HG02981 (cell line): ENCODE results near the gene ZFAND2A.
"Not testable (repeated sequence)": the region's sequence is repeated elsewhere in the genome, so short reads cannot be mapped to it uniquely, and the experiment has no call there.

Experiments used
- ATAC-seq: cut with Tn5 transposase; IDR thresholded peaks from one replicate; pipeline ENCODE4 v1.9.1; 2021; ENCODE audit warnings: mild to moderate bottlenecking, moderate library complexity; ENCODE audit not compliant: unreplicated experiment

The ZFAND2A gene

DNA sequence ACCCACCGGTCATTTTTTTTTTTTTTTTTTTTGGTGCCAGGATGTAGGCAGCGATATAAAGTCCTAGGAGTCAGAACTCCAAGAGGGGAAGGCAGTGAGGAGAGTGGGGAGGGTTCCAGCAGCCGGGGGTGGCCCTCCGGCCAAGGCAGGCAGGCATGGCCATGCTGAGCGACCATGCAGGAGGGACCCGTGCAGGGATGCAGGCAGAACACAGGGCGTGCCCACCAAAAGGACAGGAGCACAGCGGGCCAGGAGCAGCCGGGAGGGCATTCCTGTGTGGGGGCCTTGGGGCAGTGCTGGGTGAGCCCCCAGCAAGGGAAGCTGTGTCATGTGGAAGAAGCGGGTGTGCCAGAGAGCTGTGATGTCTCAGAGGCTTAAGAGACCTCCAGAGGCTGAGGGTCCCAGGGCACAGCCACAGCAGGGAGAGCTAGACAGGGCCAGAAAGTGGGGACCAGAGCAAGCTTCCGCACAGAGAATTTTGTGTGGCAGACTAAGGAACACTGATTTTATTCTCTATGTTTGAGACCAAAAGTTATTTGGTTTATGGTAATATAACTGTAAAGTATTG lies 5.7 kb downstream of the ZFAND2A start:
- ATAC-seq: no peak

DNA sequence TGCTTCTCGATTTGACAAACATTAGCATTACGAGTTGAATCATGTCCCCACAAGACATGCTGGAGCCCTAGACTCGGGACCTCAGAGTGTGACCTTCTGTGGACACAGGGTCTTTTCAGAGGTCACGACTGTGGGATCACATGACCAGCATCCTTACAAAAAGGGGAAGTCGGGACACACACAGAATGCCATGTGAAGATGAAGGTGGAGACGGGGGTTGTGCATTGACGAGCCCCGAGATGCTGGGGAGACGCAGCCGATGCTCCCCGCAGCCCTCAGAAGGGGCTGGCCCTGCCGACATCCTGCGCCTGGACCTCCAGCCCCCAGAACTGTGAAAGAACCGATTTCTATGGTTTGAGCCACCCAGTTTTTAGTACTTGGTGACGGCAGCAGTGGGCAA lies 7.5 kb downstream of the ZFAND2A start:
- no peak for ATAC-seq

DNA sequence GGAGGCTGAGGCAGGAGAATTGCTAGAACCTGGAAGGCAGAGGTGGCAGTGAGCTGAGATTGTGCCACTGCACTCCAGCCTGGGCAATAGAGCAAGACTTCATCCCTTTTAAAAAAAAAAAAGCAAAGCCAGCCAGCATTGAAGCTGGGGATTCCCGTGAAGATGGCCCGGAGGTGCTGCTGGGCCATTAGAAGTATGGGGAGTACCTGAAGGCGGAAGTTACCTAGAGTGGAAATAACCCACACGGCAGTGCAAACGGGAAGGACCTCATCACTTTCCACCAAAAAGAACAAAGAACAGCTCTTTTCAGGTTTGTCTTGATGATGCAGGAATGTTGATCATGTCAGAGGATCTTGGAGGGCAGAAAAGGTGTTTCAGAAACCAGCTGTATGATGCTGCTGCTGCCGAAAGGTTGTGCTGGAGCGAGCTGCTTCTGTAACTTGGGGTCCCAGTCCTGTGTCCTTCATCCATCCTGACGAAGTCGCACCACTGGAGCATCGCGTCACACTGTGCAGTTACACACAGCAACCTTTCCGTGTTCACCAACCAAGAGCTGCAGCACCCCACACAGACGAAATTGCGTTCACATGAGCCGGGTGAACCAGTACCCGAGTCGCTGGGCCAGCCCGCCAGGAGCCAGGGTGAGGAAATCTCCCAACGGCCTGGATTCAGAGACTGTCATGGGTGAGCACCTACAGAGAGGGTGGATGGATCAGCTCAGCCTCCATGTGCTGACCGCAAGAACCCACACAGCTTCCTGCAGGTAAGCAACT lies 8.2 kb downstream of the ZFAND2A start:
- no peak for ATAC-seq

DNA sequence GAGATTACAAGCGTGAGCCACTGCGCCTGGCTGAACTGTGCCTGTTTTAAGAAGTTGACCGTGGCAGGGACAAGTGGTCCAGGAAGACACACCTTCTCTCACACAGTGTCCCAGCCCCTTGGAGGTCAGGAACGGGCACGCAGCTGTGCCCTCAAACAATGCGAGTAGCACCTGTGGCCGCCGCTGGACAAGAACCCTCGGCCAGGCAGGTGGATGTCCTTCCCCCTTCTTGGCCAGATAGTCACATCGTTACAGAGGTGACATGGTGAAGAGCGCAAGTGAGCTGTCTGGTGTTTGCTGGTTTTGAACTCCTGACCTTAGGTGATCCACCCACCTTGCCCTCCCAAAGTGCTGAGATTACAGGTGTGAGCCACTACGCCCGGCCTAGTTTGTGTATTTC lies 8.8 kb downstream of the ZFAND2A start:
- no peak for ATAC-seq

DNA sequence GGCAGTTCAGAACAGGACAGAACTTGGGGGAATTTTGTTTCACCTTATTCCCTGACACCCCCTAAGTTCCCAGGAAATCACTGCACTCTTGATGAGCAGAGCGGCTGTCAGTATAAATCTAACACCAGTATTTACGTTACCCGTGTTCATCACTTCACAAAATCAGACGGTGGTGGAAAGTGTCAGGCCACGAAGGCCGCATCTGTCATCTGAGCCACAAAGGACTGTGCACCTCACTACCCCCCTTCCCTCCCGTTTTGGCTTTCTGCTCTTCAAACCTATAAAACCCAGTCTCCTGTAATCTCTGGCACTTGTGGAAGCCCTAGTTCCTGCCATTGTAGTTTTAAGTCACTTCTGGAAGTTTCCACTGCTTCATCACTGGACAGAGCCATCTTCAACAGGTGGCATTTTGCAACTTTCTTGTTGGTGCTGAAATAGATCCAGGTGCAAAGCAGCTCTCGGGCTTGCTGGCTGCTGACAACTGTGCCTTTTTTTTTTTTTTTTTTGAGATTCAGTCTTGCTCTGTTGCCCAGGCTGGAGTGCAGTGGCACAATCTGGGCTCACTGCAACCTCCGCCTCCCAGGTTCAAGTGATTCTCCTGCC lies 9.5 kb downstream of the ZFAND2A start:
- no peak for ATAC-seq

DNA sequence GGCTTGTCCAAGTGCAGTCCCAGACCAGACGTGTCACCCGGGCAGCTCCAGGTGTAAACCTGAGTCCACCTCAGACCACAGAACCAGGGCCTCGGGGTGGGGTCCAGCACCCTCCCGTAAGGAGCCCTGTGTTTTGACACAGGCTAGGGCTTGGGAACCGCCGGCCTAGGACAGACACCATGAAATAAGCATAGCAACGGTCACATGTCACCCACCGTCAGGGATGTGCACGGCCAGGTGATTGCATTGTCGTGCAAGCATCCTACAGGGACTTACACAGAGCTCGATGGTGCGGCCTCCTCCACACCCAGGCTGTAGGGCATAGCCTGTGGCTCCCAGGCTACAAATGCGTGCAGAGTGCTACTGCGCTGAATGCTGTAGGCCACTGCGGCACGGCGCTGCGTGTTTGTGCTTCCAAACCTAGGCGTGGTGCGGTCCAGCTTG lies 10.6 kb downstream of the ZFAND2A start:
- no peak for ATAC-seq

DNA sequence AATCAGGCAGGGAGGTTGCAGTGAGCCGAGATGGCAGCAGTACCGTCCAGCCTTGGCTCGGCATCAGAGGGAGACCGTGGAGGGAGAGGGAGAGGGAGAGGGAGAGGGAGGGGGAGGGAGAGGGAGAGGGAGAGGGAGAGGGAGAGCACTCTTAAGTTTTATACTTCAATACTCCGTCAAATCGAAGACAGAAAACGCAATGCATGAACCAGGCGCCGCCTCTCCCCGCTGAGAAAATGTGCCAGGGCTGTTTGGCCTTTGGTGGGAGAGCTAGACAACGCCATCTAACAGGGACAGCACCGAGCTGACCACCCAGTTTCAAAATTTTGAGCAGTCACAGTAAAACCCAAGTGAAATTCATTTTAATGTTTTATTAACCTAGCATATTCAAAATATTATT lies 12.1 kb downstream of the ZFAND2A start:
- ATAC-seq: not testable (repeated sequence)

DNA sequence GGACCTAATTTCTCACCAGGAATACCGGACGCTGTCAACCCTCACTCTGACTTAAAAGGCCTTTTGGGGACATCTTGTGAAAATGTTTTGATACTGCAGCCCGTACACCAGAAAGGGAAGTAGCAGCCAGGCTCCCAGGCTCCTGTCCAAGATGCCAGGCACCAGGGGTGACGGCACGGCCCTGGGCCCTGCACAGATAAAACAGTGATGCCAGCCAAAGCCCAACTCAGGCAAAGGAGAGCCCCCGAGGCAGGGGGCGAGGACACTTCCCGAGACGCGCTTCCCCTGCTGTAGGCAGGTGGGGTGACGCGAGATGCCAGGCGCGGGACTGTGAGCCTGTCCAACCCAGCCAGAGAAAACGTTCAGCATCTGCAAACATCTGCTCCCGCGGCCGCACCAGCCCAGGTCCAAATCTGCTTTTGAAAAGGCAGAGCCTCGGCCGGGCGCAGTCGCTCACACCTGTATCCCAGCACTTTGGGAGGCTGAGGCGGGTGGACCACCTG lies 15.7 kb downstream of the ZFAND2A start:
- ATAC-seq: no peak

DNA sequence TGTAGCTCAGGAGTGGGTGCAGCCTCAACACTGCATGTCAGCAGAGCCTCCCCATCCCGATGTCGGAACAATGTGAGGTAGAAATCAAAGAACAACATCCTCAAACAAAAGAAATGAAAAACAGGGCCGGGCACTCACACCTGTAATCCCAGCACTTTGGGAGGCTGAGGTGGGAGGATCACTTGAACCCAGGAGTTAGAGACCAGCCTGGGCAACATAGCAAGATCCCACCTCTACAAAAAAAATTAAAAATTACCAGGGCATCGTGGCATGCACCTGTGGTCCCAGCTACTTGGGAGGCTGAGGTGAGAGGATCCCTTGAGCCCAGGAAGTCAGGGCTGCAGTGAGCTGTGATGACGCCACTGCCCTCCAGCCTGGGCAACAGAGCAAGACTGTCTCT lies 17.0 kb downstream of the ZFAND2A start:
- not testable (repeated sequence) for ATAC-seq

DNA sequence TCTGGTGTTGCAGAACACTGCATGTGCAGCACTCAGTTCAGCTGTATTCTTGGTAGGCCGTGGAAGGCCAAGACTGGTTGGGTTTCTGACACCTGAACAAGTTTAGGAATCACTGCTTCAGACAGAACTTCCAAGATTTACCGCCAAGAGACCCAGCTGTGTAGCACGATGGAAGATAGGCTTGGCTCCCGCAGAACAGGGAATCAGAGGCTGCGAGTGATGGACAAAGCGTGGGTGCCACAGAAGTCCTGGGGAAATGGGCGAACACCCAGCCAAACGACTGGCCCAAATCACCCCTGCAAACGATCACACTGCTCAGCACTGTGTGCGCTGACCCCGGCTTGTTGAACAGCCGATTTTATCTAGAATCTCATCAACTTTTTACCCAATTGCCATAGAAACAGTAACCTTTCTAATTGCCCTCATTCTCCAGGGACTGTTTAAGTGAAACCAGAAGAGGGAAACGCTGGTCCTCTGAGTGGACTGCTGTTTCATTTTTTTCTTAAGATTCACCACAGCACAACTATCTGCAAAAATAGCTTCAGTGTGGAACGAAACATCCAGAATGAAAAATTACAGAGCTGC lies 17.9 kb downstream of the ZFAND2A start:
- no peak for ATAC-seq

DNA sequence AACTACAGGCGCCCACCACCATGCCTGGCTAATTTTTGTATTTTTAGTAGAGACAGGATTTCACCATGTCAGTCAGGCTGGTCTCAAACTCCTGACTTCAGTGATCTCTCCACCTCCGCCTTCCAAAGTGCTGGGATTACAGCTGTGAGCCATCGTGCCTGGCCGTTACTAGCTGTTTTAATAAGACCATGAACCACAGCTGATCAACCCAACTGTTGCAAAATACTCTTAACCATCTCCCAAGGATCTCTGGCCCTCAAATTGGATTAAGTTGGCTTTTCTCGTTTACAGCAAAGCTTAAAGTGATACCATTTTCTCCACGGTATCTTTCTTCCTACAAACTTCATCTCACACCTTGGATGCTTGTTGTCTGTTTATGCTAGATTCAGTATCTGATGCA lies 18.3 kb downstream of the ZFAND2A start:
- ATAC-seq: no peak

DNA sequence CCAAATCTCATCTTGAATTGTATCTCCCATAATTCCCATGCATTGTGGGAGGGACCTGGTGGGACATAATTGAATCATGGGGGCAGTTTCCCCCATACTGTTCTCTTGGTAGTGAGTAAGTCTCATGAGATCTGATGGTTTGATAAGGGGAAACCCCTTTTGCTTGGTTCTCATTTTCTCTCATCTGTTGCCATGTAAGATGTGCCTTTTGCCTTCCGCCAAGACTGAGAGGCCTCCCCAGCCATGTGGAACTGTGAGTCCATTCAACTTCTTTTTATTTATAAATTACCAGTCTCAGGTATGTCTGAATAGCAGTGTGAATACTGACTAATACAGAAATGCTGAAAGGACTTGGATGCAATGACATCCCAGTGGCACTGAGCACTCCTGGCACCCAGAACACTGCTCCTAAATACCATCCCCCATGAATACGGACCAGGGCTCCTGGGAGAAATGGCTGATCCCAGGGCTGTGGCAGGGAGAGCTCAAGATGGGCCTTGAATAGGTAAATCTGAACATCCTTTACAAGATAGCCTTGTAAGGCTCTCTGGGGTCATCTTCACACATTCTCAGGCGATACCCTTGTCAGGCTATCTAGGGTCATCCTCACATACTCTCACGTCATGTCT lies 19.4 kb downstream of the ZFAND2A start:
- no peak for ATAC-seq

DNA sequence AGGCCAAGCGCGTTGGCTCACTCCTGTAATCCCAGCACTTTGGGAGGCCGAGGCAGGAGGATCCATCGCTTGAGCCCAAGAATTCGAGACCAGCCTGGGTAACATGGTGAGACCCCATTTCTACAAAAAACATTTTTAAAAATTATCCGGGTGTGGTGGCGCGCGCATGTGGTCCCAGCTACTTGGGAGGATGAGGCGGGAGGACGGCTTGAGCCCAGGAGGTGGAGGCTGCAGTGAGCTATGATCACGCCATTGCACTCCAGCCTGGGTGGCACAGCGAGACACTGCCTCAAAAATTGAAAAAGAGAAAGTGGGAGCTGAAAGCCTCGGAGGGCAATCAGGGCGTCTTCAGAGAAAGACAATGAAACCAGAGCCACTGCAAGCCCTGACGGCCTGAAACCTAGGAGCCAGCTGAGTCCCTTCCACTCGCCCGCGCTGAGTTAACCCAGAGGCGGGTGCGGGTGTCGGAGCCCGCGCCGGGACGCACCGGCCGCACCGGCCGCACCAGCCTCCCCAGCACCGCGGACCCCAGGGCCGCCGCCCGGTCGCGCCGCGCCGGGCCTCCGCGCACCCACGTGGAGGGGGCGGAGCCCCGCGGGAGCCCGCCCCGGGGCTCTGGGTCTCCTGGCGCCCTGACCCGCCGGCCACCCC lies 22.4 kb downstream of the ZFAND2A start:
- peak; percentile 63 for ATAC-seq

DNA sequence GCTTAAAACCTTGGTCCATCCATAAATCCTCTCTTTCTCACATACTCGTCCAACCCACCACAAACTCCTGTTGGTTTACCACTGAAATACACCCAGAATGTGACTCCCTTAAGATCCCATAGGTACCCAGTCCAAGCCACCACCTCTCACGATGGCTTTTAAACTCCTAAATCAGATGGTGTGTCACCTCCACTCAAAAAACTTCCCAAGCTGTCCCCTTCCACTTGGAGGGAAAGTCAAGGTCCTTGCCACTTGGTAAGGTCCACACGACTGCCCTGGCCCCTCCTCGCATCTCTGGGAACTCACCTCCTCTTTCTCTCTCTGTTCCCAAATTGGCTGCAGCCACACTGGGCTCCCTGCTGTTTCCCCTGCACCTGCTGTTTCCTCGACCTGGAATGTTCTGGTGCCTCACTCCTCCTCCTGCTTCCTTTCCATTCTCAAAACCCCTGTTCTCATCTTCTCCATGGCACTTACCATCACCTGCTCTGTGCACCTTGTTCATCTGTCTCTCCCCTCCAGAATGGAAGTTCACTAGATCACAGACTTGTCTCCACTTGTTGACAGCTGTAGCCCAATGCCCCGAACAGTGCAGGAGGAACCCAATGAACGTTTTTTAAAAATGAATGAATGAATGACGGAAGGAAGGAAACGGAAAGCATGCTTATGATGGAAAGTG lies 23.0 kb downstream of the ZFAND2A start:
- ATAC-seq: no peak

DNA sequence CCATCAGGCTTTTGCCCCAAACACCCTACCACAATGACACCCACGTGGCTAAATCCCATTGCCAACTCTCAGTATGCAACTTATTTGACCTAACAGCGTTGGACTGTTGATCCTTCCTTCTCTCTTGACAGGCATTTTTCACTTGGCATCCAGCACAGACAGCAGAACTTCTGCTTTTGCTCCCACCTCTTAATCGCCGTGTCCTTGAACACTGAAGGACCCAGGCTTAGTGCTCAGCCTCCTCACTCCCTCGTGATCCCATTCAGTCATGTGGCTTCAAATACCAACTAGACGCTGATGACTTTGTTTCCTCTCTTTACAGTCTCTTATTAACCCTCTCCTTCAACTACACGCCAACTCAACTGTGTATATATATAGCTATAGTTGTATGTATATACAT lies 25.0 kb downstream of the ZFAND2A start:
- no peak for ATAC-seq

DNA sequence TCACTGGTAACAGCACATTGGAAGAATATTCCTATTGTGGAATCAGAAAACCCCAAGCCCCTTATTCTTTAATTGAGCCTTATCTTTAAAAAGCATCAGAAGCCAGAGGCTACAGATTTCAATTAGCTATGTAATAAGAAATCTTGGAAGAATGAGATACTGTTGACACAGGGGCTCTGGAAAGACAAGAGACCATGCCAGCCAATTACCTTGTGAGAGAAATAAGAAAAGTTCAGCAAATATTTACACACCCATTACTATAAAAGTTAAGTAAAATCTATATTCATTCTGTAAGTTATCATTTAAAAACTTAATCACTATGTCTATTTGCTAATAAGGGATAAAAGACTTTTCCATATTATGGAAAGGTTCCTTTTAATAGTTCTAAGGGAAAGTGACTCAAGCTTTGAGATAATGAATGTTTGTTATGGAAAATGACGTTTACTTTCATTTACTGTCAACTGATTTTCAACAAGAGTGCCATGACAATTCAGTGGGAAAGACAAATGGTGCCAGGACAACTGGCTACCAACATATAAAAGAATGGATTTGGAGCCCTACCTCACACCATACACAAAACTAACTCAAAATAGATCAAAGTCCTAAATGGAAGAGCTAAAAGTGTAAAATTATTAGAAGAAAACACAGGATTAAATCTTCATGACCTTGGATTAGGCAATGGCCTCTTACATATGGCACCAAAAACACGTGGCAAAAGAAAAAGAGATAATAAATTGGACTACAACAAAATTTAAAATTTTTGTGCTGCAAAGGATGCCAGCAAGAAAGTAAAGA lies 28.3 kb downstream of the ZFAND2A start:
- no peak for ATAC-seq

DNA sequence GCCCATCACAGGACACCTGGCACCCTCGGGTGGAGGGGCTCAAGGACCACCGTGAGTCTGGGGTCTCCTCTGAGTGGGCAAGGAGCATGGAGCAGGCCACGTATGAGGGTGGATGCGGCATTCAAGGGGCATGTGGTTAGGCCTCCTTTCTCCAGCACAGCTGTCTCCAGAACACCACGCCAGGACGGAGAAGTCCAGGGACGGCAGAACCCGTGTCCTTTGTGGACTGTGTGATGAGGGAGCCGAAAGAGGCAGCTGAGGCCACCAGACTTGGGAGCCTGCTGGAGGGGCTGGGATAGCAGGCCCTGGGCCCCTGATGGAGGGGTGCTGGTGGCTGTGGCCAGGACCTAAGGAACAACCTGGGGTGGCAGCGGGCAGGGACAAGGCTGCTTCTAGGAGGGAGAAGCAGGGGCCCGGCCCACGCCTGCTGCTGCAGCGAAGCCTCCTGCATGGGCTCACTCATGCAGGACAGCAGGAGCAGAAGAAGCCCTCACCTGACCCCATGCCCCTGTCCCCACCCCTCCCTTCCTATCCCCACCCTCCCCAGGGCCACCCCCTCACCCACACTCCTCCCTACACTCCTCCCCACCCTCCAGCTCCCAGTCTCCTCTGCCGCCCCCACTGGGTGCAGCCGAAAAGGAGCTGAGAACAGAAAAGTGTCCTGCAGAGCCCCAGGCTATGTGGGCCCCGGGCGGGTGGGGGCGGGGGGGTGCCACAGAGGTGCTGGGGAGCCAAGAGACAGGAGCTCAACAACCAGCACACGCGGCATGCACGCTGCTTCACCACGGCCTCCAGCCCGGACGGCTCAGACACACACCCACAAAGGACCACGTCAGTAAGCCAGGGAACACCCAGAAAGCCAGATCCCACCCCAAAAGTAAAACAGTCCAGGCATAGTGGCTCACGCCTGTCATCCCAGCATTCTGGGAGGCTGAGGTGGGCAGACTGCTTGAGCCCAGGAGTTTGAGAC lies 29.7 kb downstream of the ZFAND2A start:
- ATAC-seq: no peak

DNA sequence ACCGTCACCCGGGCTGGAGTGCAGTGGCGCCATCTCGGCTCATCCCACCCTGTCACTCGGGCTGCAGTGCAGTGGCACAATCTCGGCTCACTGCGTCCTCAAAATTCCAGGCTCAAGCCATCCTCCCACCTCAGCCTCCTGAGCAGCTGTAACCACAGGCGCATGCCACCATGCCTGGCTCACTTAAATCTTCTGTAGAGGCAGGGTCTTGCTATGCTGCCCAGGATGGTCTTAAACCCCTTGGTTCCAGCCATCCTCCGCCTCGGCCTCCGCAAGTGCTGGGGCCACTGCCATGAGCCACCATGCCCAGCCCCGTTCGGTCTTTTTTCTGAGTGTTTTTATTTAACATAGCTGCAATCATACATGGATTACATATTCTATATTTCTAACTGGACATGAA lies 30.6 kb downstream of the ZFAND2A start:
- ATAC-seq: no peak
